HepG2 (cell line): ENCODE results near the gene FGF21. TPM values are rescaled to one million over a fixed set of nuclear protein-coding genes. Genes with fewer than 3 reads are reported as not detected.

ENCODE experiments used
- HMG20B ChIP-seq: conservative IDR thresholded peaks from 2 replicates; pipeline ENCODE4 v1.6.1; 2016; ENCODE audit warnings: missing genetic modification reagents, missing compliant biosample characterization
- KMT2B ChIP-seq: IDR thresholded peaks from 2 replicates; pipeline ENCODE4 v1.6.1; 2016; ENCODE audit warnings: missing genetic modification reagents, missing compliant biosample characterization
- LCORL ChIP-seq, 2 experiments: fragments of 450-650 bp in 1 of 2; sonication (generic) in 1 of 2; formaldehyde crosslinking in 1 of 2; IDR thresholded peaks; 2 replicates each; pipeline versions ENCODE4 v1.5.0 to v1.6.1; 2017 to 2020; ENCODE audit warnings: antibody characterized with exemption in 1 of 2, missing genetic modification reagents in 1 of 2
- MEIS1 ChIP-seq: sonication (generic); formaldehyde crosslinking; IDR thresholded peaks from 2 replicates; pipeline ENCODE4 v1.9.0; 2021; ENCODE audit warnings: mild to moderate bottlenecking, missing genetic modification reagents, moderate library complexity, borderline replicate concordance
- POGZ ChIP-seq: sonication (generic); formaldehyde crosslinking; IDR thresholded peaks from 2 replicates; pipeline ENCODE4 v1.4.0; 2020; ENCODE audit warnings: mild to moderate bottlenecking, missing genetic modification reagents
- REPIN1 ChIP-seq: sonication (generic); formaldehyde crosslinking; IDR thresholded peaks from 2 replicates; pipeline ENCODE4 v1.8.0; 2022; ENCODE audit warnings: missing genetic modification reagents, low read depth, mild to moderate bottlenecking, borderline replicate concordance
- SMAD3 ChIP-seq: sonication (generic); formaldehyde crosslinking; IDR thresholded peaks from 2 replicates; pipeline ENCODE4 v1.4.0; 2020; ENCODE audit warnings: missing genetic modification reagents
- SRY ChIP-seq: sonication (generic); formaldehyde crosslinking; IDR thresholded peaks from 2 replicates; pipeline ENCODE4 v1.8.0; 2022; ENCODE audit warnings: mild to moderate bottlenecking, missing genetic modification reagents
- ZNF383 ChIP-seq: sonication (generic); formaldehyde crosslinking; IDR thresholded peaks from 2 replicates; pipeline ENCODE4 v1.4.0; 2020; ENCODE audit warnings: missing genetic modification reagents, mild to moderate bottlenecking, borderline replicate concordance
- ZNF543 ChIP-seq: sonication (generic); formaldehyde crosslinking; IDR thresholded peaks from 2 replicates; pipeline ENCODE4 v1.4.0; 2020; ENCODE audit warnings: mild to moderate bottlenecking, missing genetic modification reagents
- ZNF567 ChIP-seq: sonication (generic); formaldehyde crosslinking; IDR thresholded peaks from 2 replicates; pipeline ENCODE4 v1.8.1; 2023; ENCODE audit warnings: mild to moderate bottlenecking, missing genetic modification reagents, borderline replicate concordance
- ZNF7 ChIP-seq: IDR thresholded peaks from 2 replicates; pipeline ENCODE4 v1.6.1; 2016; ENCODE audit warnings: missing biosample characterization, missing genetic modification reagents
- ZNF850 ChIP-seq: sonication (generic); formaldehyde crosslinking; conservative IDR thresholded peaks from 2 replicates; pipeline ENCODE4 v1.9.0; 2021; ENCODE audit warnings: mild to moderate bottlenecking, missing genetic modification reagents
- polyA plus RNA-seq, 8 experiments: library from polyadenylated mRNA; depleted of rRNA in 3 of 8; stranded (reverse) in 7 of 8; unstranded in 1 of 8; fragments of >200 nt; fragmentation: Illumina TruSeq in 4 of 8; extraction: Trizol in 4 of 8; gene quantifications; 2 replicates each; pipeline versions ENCODE4 v1.2.1 to v1.2.3, GENCODE V29; 2011 to 2016; ENCODE audit warnings: low read depth in 4 of 8, missing spikeins in 1 of 8, mixed read lengths in 1 of 8; ENCODE audit not compliant: insufficient read depth in 1 of 8
- total RNA-seq, 5 experiments: library from RNA; depleted of rRNA; stranded (reverse); fragments of >200 nt; fragmentation: Illumina TruSeq; extraction: Trizol; gene quantifications; 2 replicates each; pipeline ENCODE4 v1.2.3, GENCODE V29; 2016; ENCODE audit warnings: low read depth in 1 of 5
- TF ChIP-seq, protein P1 (sequence below): sonication (generic); formaldehyde crosslinking; IDR thresholded peaks from 2 replicates; pipeline ENCODE4 v1.8.0; 2022; ENCODE audit warnings: mild to moderate bottlenecking, missing genetic modification reagents, moderate library complexity
- TF ChIP-seq, protein P2 (sequence below): sonication (generic); formaldehyde crosslinking; conservative IDR thresholded peaks from 2 replicates; pipeline ENCODE4 v1.8.1; 2023; ENCODE audit warnings: missing genetic modification reagents
- TF ChIP-seq, protein P3 (sequence below): sonication (generic); formaldehyde crosslinking; IDR thresholded peaks from 2 replicates; pipeline ENCODE4 v1.8.1; 2023; ENCODE audit warnings: mild to moderate bottlenecking, missing genetic modification reagents
- TF ChIP-seq, protein P4 (sequence below): sonication (generic); formaldehyde crosslinking; IDR thresholded peaks from 2 replicates; pipeline ENCODE4 v1.4.0; 2020; ENCODE audit warnings: missing genetic modification reagents, mild to moderate bottlenecking, borderline replicate concordance
- TF ChIP-seq, protein P5 (sequence below): sonication (generic); formaldehyde crosslinking; IDR thresholded peaks from 2 replicates; pipeline ENCODE4 v1.5.0; 2020; ENCODE audit warnings: mild to moderate bottlenecking, missing genetic modification reagents, borderline replicate concordance

The FGF21 gene
- total and polyA plus RNA-seq, 2 of the 13 experiments (the other 11 are each of a cell fraction or from before 2014, with no cell fraction given): 0.17 TPM; not detected in 1

DNA sequence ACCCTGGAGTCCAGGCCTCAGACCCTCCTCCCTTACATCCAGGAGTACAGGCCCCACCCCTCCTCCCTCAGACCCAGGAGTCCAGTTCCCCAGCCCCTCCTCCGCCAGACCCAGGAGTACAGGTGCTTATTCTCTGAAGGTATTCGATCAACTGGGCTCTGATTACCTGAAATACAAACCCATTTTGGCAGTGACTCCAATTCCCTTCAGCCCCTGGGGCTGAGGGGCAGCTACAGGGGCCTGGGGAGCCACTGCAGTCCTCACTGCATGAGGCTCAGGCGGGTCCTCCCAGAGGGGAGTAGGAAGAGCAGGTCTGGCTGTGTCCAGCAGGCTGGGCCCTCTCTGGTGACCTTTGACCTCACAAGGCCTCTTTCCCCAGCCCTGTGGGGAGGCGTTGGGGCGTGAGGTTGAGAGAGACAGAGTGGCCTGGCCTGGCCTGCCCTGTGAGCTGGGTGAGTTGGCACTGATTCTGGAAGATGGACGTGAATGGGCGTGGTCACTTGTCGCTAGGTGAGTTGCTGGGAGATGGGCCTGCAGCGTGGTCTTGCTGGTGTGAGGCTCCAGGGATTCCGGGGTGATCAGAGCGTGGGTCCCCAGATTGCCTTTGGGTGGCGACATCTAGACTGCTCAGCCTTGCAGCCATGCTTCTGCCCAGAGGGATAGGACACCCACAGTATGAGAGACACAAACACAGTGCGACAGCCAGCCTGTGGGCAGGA, 52.4 kb downstream of the FGF21 start (continued):
- TF ChIP-seq ZNF543 (peak; percentile 87), SMAD3 (CRISPR knock-in tag) (no peak), REPIN1 (no peak), ZNF850 (peak; percentile 73; the same call in 1 of the 2 replicates), SRY (0 out of 2 replicates have a peak, but pooled peaks have one; percentile 13), ZNF7 (CRISPR knock-in tag) (peak; percentile 82), POGZ (0 out of 2 replicates have a peak, but pooled peaks have one; percentile 31), MEIS1 (CRISPR knock-in tag) (0 out of 2 replicates have a peak, but pooled peaks have one; percentile 3), KMT2B (no peak), LCORL (IDR thresholded peaks at IDR 0.05) (no peak), LCORL (CRISPR knock-in tag; IDR thresholded peaks at IDR 0.05) (0 out of 2 replicates have a peak, but pooled peaks have one; percentile 33), ZNF567 (CRISPR knock-in tag) (peak; percentile 39; the same call in 1 of the 2 replicates), ZNF383 (CRISPR knock-in tag) (0 out of 2 replicates have a peak, but pooled peaks have one; percentile 41), HMG20B (CRISPR knock-in tag) (no peak)
- TF ChIP-seq, protein P1, sequence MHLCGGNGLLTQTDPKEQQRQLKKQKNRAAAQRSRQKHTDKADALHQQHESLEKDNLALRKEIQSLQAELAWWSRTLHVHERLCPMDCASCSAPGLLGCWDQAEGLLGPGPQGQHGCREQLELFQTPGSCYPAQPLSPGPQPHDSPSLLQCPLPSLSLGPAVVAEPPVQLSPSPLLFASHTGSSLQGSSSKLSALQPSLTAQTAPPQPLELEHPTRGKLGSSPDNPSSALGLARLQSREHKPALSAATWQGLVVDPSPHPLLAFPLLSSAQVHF (CRISPR knock-in tag): no peak
- TF ChIP-seq, protein P2, sequence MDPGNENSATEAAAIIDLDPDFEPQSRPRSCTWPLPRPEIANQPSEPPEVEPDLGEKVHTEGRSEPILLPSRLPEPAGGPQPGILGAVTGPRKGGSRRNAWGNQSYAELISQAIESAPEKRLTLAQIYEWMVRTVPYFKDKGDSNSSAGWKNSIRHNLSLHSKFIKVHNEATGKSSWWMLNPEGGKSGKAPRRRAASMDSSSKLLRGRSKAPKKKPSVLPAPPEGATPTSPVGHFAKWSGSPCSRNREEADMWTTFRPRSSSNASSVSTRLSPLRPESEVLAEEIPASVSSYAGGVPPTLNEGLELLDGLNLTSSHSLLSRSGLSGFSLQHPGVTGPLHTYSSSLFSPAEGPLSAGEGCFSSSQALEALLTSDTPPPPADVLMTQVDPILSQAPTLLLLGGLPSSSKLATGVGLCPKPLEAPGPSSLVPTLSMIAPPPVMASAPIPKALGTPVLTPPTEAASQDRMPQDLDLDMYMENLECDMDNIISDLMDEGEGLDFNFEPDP (CRISPR knock-in tag): no peak
- TF ChIP-seq, protein P3, sequence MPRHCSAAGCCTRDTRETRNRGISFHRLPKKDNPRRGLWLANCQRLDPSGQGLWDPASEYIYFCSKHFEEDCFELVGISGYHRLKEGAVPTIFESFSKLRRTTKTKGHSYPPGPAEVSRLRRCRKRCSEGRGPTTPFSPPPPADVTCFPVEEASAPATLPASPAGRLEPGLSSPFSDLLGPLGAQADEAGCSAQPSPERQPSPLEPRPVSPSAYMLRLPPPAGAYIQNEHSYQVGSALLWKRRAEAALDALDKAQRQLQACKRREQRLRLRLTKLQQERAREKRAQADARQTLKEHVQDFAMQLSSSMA: peak; percentile 28; the same call in 1 of the 2 replicates
- TF ChIP-seq, protein P4, sequence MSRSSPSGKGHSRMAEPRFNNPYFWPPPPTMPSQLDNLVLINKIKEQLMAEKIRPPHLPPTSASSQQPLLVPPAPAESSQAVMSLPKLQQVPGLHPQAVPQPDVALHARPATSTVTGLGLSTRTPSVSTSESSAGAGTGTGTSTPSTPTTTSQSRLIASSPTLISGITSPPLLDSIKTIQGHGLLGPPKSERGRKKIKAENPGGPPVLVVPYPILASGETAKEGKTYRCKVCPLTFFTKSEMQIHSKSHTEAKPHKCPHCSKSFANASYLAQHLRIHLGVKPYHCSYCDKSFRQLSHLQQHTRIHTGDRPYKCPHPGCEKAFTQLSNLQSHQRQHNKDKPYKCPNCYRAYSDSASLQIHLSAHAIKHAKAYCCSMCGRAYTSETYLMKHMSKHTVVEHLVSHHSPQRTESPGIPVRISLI (CRISPR knock-in tag): peak; percentile 27; the same call in 1 of the 2 replicates
- TF ChIP-seq, protein P5, sequence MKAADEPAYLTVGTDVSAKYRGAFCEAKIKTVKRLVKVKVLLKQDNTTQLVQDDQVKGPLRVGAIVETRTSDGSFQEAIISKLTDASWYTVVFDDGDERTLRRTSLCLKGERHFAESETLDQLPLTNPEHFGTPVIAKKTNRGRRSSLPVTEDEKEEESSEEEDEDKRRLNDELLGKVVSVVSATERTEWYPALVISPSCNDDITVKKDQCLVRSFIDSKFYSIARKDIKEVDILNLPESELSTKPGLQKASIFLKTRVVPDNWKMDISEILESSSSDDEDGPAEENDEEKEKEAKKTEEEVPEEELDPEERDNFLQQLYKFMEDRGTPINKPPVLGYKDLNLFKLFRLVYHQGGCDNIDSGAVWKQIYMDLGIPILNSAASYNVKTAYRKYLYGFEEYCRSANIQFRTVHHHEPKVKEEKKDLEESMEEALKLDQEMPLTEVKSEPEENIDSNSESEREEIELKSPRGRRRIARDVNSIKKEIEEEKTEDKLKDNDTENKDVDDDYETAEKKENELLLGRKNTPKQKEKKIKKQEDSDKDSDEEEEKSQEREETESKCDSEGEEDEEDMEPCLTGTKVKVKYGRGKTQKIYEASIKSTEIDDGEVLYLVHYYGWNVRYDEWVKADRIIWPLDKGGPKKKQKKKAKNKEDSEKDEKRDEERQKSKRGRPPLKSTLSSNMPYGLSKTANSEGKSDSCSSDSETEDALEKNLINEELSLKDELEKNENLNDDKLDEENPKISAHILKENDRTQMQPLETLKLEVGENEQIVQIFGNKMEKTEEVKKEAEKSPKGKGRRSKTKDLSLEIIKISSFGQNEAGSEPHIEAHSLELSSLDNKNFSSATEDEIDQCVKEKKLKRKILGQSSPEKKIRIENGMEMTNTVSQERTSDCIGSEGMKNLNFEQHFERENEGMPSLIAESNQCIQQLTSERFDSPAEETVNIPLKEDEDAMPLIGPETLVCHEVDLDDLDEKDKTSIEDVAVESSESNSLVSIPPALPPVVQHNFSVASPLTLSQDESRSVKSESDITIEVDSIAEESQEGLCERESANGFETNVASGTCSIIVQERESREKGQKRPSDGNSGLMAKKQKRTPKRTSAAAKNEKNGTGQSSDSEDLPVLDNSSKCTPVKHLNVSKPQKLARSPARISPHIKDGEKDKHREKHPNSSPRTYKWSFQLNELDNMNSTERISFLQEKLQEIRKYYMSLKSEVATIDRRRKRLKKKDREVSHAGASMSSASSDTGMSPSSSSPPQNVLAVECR (CRISPR knock-in tag): peak; percentile 4; the same call in 1 of the 2 replicates
- TF ChIP-seq, all 625 proteins: peak for 80
